HepG2 (cell line): ENCODE data around the gene TEX9. TPM values are rescaled to one million over a fixed set of nuclear protein-coding genes. Genes with fewer than 3 reads are reported as not detected.
A peak's percentile ranks its signal among the peaks of the same experiment; 100 is the strongest.

Source experiments
- ARHGAP35 ChIP-seq: sonication (generic); formaldehyde crosslinking; IDR thresholded peaks from 2 replicates; pipeline ENCODE4 v1.9.0; 2022; ENCODE audit warnings: mild to moderate bottlenecking, inconsistent platforms, moderate library complexity, missing genetic modification reagents, borderline replicate concordance
- CBX1 ChIP-seq: IDR thresholded peaks from one replicate; pipeline ENCODE4 v1.6.1; 2016; ENCODE audit warnings: antibody characterized with exemption, low read depth
- JUNB ChIP-seq: sonication (generic); formaldehyde crosslinking; IDR thresholded peaks from 2 replicates; pipeline ENCODE4 v1.8.0; 2022; ENCODE audit warnings: missing genetic modification reagents, mild to moderate bottlenecking, borderline replicate concordance
- MLXIP ChIP-seq: sonication (generic); formaldehyde crosslinking; IDR thresholded peaks from 2 replicates; pipeline ENCODE4 v1.9.0; 2021; ENCODE audit warnings: missing genetic modification reagents, borderline replicate concordance
- NFATC3 ChIP-seq: sonication (generic); formaldehyde crosslinking; IDR thresholded peaks from 2 replicates; pipeline ENCODE4 v1.5.1; 2020; ENCODE audit warnings: mild to moderate bottlenecking, missing genetic modification reagents
- NFIB ChIP-seq: sonication (generic); formaldehyde crosslinking; IDR thresholded peaks from 2 replicates; pipeline ENCODE4 v1.9.0; 2021; ENCODE audit warnings: missing genetic modification reagents, mild to moderate bottlenecking, borderline replicate concordance
- RBAK ChIP-seq: sonication (generic); formaldehyde crosslinking; IDR thresholded peaks from 2 replicates; pipeline ENCODE4 v1.5.1; 2020; ENCODE audit warnings: mild to moderate bottlenecking, missing genetic modification reagents
- REST ChIP-seq, 2 experiments: IDR thresholded peaks; 2 replicates each; pipeline ENCODE4 v1.6.1; 2011 to 2012; ENCODE audit warnings: low read length in 2 of 2, borderline replicate concordance in 1 of 2, low read depth in 1 of 2, mild to moderate bottlenecking in 1 of 2, moderate library complexity in 1 of 2
- RFX1 ChIP-seq: fragments of 450-650 bp; IDR thresholded peaks from 2 replicates; pipeline ENCODE4 v1.6.1; 2017
- TP53 ChIP-seq: sonication (generic); formaldehyde crosslinking; conservative IDR thresholded peaks from 2 replicates; pipeline ENCODE4 v1.4.0; 2020; ENCODE audit warnings: missing genetic modification reagents
- ZEB1 ChIP-seq: IDR thresholded peaks from 2 replicates; pipeline ENCODE4 v1.6.1; 2012; ENCODE audit warnings: mild to moderate bottlenecking, low read depth, inconsistent platforms; ENCODE audit not compliant: insufficient replicate concordance
- ZFP36L2 ChIP-seq: sonication (generic); formaldehyde crosslinking; IDR thresholded peaks from 2 replicates; pipeline ENCODE4 v1.4.0; 2020; ENCODE audit warnings: missing genetic modification reagents
- ZNF17 ChIP-seq: sonication (generic); formaldehyde crosslinking; IDR thresholded peaks from 2 replicates; pipeline ENCODE4 v1.5.0; 2020; ENCODE audit warnings: mild to moderate bottlenecking, missing genetic modification reagents
- ZNF180 ChIP-seq: sonication (generic); formaldehyde crosslinking; IDR thresholded peaks from 2 replicates; pipeline ENCODE4 v1.4.0; 2020; ENCODE audit warnings: low read depth, missing genetic modification reagents, borderline replicate concordance
- ZNF333 ChIP-seq: sonication (generic); formaldehyde crosslinking; IDR thresholded peaks from 2 replicates; pipeline ENCODE4 v1.4.0; 2020; ENCODE audit warnings: mild to moderate bottlenecking, missing genetic modification reagents, borderline replicate concordance
- ZNF354B ChIP-seq: sonication (generic); formaldehyde crosslinking; IDR thresholded peaks from 2 replicates; pipeline ENCODE4 v1.8.0; 2022; ENCODE audit warnings: mild to moderate bottlenecking, missing genetic modification reagents
- ZNF367 ChIP-seq: sonication (generic); formaldehyde crosslinking; IDR thresholded peaks from 2 replicates; pipeline ENCODE4 v1.4.0; 2020; ENCODE audit warnings: missing genetic modification reagents, borderline replicate concordance
- ZNF607 ChIP-seq: sonication (generic); formaldehyde crosslinking; IDR thresholded peaks from 2 replicates; pipeline ENCODE4 v1.5.1; 2020; ENCODE audit warnings: missing genetic modification reagents, mild to moderate bottlenecking, borderline replicate concordance
- polyA plus RNA-seq, 8 experiments: library from polyadenylated mRNA; depleted of rRNA in 3 of 8; stranded (reverse) in 7 of 8; unstranded in 1 of 8; fragments of >200 nt; fragmentation: Illumina TruSeq in 4 of 8; extraction: Trizol in 4 of 8; gene quantifications; 2 replicates each; pipeline versions ENCODE4 v1.2.1 to v1.2.3, GENCODE V29; 2011 to 2016; ENCODE audit warnings: low read depth in 4 of 8, missing spikeins in 1 of 8, mixed read lengths in 1 of 8; ENCODE audit not compliant: insufficient read depth in 1 of 8
- total RNA-seq, 5 experiments: library from RNA; depleted of rRNA; stranded (reverse); fragments of >200 nt; fragmentation: Illumina TruSeq; extraction: Trizol; gene quantifications; 2 replicates each; pipeline ENCODE4 v1.2.3, GENCODE V29; 2016; ENCODE audit warnings: low read depth in 1 of 5
- TF ChIP-seq, protein P1 (sequence below): sonication (generic); formaldehyde crosslinking; IDR thresholded peaks from 2 replicates; pipeline ENCODE4 v1.5.0; 2020; ENCODE audit warnings: mild to moderate bottlenecking, missing genetic modification reagents
- TF ChIP-seq, protein P2 (sequence below): IDR thresholded peaks from 2 replicates; pipeline ENCODE4 v1.6.1; 2016; ENCODE audit warnings: mild to moderate bottlenecking, missing biosample characterization, missing genetic modification reagents

TEX9 gene
- total and polyA plus RNA-seq, 2 of the 13 experiments (the other 11 are each of a cell fraction or from before 2014, with no cell fraction given): 0.82 to 6.9 TPM

GRCh38 chr15:56365075-56365711 lies at the start of gene TEX9 (continued):
- no peak for TF ChIP-seq MLXIP (CRISPR knock-in tag)
- no peak for TF ChIP-seq NFATC3 (CRISPR knock-in tag)
- TF ChIP-seq ZNF17 (CRISPR knock-in tag): no peak
- TF ChIP-seq ZNF354B: no peak
- no peak for TF ChIP-seq ZFP36L2 (CRISPR knock-in tag)
- TF ChIP-seq REST (IDR thresholded peaks at IDR 0.05; ENCODE audit: borderline replicate concordance in 1 of 2, low read depth in 1 of 2, low read length in 2 of 2): peak in 1 of 2 experiments; percentile 36; a peak in 1 of 4 replicates
- no peak for TF ChIP-seq TP53 (CRISPR knock-in tag)
- TF ChIP-seq, protein P1, sequence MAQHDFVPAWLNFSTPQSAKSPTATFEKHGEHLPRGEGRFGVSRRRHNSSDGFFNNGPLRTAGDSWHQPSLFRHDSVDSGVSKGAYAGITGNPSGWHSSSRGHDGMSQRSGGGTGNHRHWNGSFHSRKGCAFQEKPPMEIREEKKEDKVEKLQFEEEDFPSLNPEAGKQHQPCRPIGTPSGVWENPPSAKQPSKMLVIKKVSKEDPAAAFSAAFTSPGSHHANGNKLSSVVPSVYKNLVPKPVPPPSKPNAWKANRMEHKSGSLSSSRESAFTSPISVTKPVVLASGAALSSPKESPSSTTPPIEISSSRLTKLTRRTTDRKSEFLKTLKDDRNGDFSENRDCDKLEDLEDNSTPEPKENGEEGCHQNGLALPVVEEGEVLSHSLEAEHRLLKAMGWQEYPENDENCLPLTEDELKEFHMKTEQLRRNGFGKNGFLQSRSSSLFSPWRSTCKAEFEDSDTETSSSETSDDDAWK (CRISPR knock-in tag): no peak
- TF ChIP-seq NFIB (CRISPR knock-in tag): no peak
- TF ChIP-seq ZNF180: no peak
- TF ChIP-seq RFX1: peak; percentile 80
- no peak for TF ChIP-seq RBAK (CRISPR knock-in tag)
- TF ChIP-seq ZNF333: no peak
- peak; percentile 77; the same call in 1 of the 2 replicates for TF ChIP-seq ZNF607 (CRISPR knock-in tag)
- no peak for TF ChIP-seq ZEB1
- TF ChIP-seq, protein P2, sequence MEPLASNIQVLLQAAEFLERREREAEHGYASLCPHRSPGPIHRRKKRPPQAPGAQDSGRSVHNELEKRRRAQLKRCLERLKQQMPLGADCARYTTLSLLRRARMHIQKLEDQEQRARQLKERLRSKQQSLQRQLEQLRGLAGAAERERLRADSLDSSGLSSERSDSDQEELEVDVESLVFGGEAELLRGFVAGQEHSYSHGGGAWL (CRISPR knock-in tag): 0 out of 2 replicates have a peak, but pooled peaks have one; percentile 49
- TF ChIP-seq ZNF367 (CRISPR knock-in tag): no peak
- TF ChIP-seq ARHGAP35 (CRISPR knock-in tag): no peak
- no peak for TF ChIP-seq CBX1
- TF ChIP-seq JUNB: no peak
